Nephron (organoid): ENCODE measurements around the gene B3GNT9.
A peak's percentile ranks its signal among the peaks of the same experiment; 100 is the strongest.

Experiments used
- H3K27ac Mint-ChIP-seq, 3 experiments: 2 replicates each; pipeline ENCODE4 v1.8.0; 2020; ENCODE audit warnings: mixed read lengths in 3 of 3, mild to moderate bottlenecking in 2 of 3, moderate library complexity in 1 of 3
- H3K27me3 Mint-ChIP-seq: 2 replicates; pipeline ENCODE4 v1.8.0; 2021; ENCODE audit warnings: low read depth, mild to moderate bottlenecking, moderate library complexity, mixed read lengths
- H3K36me3 Mint-ChIP-seq: 2 replicates; pipeline ENCODE4 v1.8.0; 2020; ENCODE audit warnings: low read depth, mixed read lengths
- H3K4me1 Mint-ChIP-seq: 2 replicates; pipeline ENCODE4 v1.8.0; 2020; ENCODE audit warnings: mixed read lengths
- H3K4me3 Mint-ChIP-seq, 3 experiments: 2 replicates each; pipeline ENCODE4 v1.8.0; 2020; ENCODE audit warnings: mild to moderate bottlenecking in 3 of 3, mixed read lengths in 3 of 3, moderate library complexity in 2 of 3
- H3K9me3 Mint-ChIP-seq: 2 replicates; pipeline ENCODE4 v1.8.0; 2020; ENCODE audit warnings: mixed read lengths
- CTCF ChIP-seq, 3 experiments: fragments of 200-600 bp; sonication (generic); IDR thresholded peaks; one replicate each; pipeline ENCODE4 v1.5.0; 2021; ENCODE audit warnings: antibody characterized with exemption in 3 of 3; ENCODE audit not compliant: unreplicated experiment in 3 of 3

B3GNT9 gene

DNA sequence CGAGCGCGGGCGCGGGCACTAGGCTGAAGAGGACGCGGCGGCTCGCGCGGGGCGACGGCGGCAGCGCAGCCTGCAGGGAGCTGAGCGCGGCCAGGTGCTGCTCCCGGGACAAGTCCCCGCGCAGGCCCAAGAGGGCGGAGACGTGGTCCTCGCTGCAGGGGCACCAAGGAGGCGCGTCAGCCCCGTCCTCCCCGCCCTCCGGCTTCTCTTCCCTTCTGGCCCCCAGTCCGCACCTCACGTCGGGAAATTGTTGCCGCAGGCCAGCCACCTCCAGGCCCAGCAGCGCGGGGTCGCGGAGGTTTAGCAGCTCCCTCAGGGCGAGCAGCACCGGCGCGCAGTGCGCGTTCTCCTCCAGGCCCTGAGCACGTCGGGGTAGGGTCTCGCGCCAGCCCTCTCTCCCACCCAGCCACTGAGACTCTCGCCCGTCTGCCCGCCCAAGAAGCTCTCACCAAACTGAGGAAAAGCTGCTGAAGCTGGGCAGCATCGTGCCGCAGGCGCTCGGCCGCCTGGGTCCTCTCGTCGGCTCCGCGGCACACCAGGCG is 33.7 kb upstream of the B3GNT9 start:
- Mint-ChIP-seq H3K4me1 (peaks cover 8% of the 10 kb centered on the region), H3K9me3 (no peaks in the 10 kb centered on the region), H3K27ac (no peak overlapping the region), H3K27me3 (peaks cover 10% of the 10 kb centered on the region), H3K4me3 (peak overlapping the region; percentile 33 to 68 (median 67)), H3K36me3 (no peaks in the 10 kb centered on the region)
- TF ChIP-seq CTCF (IDR thresholded peaks at IDR 0.05; ENCODE audit: unreplicated experiment in 3 of 3): no peak

DNA sequence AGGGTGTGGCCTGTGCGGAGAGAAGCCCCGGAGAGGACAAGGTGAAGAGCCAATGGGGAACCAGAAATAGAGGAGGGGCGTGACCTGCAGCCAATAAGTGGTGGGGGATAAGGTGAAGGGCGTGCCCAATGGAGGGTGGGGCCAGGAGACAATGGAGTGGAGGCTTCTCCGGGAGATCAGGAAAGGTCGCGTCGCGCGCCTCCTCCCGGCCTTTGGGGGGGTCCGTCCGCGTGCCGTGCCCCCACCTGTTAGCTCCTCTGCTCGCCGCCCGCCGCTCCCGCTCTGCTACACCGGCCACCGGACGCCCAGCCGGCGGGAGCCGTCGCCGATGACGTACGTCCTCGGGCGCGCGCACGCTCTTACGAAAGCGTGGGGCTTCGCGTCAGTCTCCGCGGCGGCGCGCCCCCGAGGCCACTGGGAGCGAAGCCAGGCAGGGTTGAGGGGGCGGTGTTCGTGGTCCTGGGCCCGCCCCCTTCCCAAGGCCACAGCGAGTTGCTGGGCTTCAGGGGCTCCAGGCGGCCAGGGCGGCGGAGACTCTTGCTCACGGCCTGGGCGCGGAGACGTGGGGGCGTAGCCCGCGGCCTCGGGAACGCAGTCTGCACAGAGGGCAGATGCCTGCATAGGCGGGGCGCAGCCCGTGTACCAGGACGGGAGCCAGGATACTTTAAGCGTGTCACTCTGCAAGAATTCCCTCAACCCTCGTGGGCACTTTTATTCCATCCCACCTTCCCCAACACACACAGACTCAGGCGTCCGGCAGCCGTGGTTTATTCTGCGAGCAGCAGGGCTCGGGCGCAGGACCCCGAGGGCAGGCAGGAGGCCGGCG is 33.0 kb upstream of the B3GNT9 start, which contains the start of gene MATCAP1:
TSS of gene MATCAP1 (minus strand) at position 337 of the 826 bp plus-strand sequence. CDS start 3,353 bp downstream, outside the sequence.
- TF ChIP-seq CTCF (IDR thresholded peaks at IDR 0.05; ENCODE audit: unreplicated experiment in 3 of 3): no peak
- Mint-ChIP-seq H3K4me1 (peaks cover 11% of the 10 kb centered on the region), H3K27ac (no peak within 1 kb of the TSS), H3K27me3 (peaks cover 10% of the 10 kb centered on the region), H3K36me3 (peaks cover 3% of the 10 kb centered on the region), H3K4me3 (peak within 1 kb of the TSS; percentile 33 to 68 (median 67)), H3K9me3 (no peaks in the 10 kb centered on the region)

- no peak for TF ChIP-seq CTCF (IDR thresholded peaks at IDR 0.05; ENCODE audit: unreplicated experiment in 3 of 3)
- peaks cover 15% of the 10 kb centered on the region for H3K4me1 Mint-ChIP-seq
- H3K4me3 Mint-ChIP-seq: no peak overlapping the region
- peaks cover 4% of the 10 kb centered on the region for H3K36me3 Mint-ChIP-seq
- H3K27ac Mint-ChIP-seq: no peak overlapping the region
- peaks cover 10% of the 10 kb centered on the region for H3K27me3 Mint-ChIP-seq
- H3K9me3 Mint-ChIP-seq: no peaks in the 10 kb centered on the region
Measured at GRCh38 chr16:67183284-67183626, 32.5 kb upstream of the B3GNT9 start.

DNA sequence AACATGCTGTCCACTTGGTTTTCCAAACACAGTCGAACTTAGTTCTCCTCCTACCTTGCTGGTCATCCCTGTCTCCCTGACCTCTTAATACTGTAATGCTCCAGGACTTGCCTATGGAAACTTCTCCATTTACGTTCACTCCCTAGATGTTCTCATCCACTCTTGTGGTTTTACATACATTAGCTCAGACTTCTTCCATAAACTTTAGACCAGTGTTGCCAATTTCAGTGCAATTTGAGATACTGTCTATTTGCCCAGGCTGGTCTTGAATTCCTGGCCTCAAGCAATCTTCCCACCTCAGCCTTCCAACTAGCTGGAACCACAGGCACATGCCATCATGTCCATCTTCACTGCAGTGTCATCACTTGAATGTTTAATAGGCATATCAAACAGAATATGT is 31.5 kb upstream of the B3GNT9 start:
- Mint-ChIP-seq H3K4me1 (peaks cover 15% of the 10 kb centered on the region), H3K27me3 (peaks cover 15% of the 10 kb centered on the region), H3K36me3 (peaks cover 9% of the 10 kb centered on the region), H3K27ac (no peak overlapping the region), H3K4me3 (no peak overlapping the region), H3K9me3 (no peaks in the 10 kb centered on the region)
- no peak for TF ChIP-seq CTCF (IDR thresholded peaks at IDR 0.05; ENCODE audit: unreplicated experiment in 3 of 3)

GRCh38 chr16:67181346-67181745 is 30.5 kb upstream of the B3GNT9 start:
- no peaks in the 10 kb centered on the region for H3K9me3 Mint-ChIP-seq
- H3K4me1 Mint-ChIP-seq: peaks cover 15% of the 10 kb centered on the region
- no peak overlapping the region for H3K27ac Mint-ChIP-seq
- H3K27me3 Mint-ChIP-seq: peaks cover 22% of the 10 kb centered on the region
- no peak overlapping the region for H3K4me3 Mint-ChIP-seq
- TF ChIP-seq CTCF (IDR thresholded peaks at IDR 0.05; ENCODE audit: unreplicated experiment in 3 of 3): no peak
- H3K36me3 Mint-ChIP-seq: peaks cover 14% of the 10 kb centered on the region
